ENCODE results near the gene TBX10.
"Not testable (repeated sequence)": the region's sequence is repeated elsewhere in the genome, so short reads cannot be mapped to it uniquely, and the experiment has no call there.

The TBX10 gene

GRCh38 chr11:67596753-67597300, 42.7 kb downstream of the TBX10 start:
- no peak for DNase-seq

- DNase-seq = no peak
These were observed 45.1 kb downstream of the TBX10 start for GRCh38 chr11:67594480-67594879.

- no peak for DNase-seq
These were observed 46.0 kb downstream of the TBX10 start for GRCh38 chr11:67593565-67593905.

GRCh38 chr11:67592880-67593564, 46.5 kb downstream of the TBX10 start:
- DNase-seq = no peak

GRCh38 chr11:67588899-67589415, 50.6 kb downstream of the TBX10 start:
- DNase-seq = not testable (repeated sequence)

- no peak for DNase-seq
These were observed 51.4 kb downstream of the TBX10 start for GRCh38 chr11:67588136-67588503.

- DNase-seq = no peak
These were observed 52.9 kb downstream of the TBX10 start for GRCh38 chr11:67586568-67587250.

- no peak for DNase-seq
These were observed 53.7 kb downstream of the TBX10 start for GRCh38 chr11:67585911-67586310.

- DNase-seq = no peak
These were observed 54.4 kb downstream of the TBX10 start for GRCh38 chr11:67584881-67585873.

GRCh38 chr11:67584205-67584880, 55.2 kb downstream of the TBX10 start:
- peak; percentile 42 for DNase-seq

- peak; percentile 90 for DNase-seq
These were observed 56.0 kb downstream of the TBX10 start, which contains the start of gene GSTP1 for GRCh38 chr11:67583247-67584204. Gene GSTP1 (plus strand): TSS chr11:67583812. CDS start chr11:67583844, 32 bp downstream.

GRCh38 chr11:67582011-67582410, 57.6 kb downstream of the TBX10 start:
- no peak for DNase-seq

- DNase-seq = no peak
These were observed 58.1 kb downstream of the TBX10 start for GRCh38 chr11:67581469-67581868.
